ENCODE data around the gene PDE4B. TPM values are rescaled to one million over a fixed set of nuclear protein-coding genes. Genes with fewer than 3 reads are reported as not detected.

PDE4B gene
- total RNA-seq, 4 donors from 2014 or later, result 3.7 to 16.6 (median 5.1) TPM

DNA sequence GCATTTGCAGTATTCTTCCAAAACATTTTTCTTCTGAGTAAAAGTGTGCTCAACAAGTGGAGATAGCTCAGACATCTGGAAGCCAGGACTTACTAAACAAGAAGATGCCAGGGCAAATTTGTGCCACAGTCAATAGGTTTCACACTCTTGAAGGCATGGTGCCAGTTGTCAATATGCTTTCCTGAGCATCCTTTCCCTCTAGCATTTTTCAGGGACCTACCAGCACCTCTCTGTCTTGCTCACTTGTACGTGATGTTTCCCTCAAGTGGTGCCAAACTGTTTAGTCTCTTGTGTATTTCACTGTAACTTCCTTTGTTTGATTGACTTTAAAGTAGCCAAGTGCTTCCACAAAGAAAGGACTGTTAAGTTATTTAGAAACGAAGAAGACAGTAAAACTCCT is 547.2 kb downstream of the PDE4B start:
- WGBS, result 24% methylated on average over 2 of the region's 2 CpGs
- no peaks in the 10 kb centered on the region for H3K27me3 ChIP-seq
- intact Hi-C loops (cut with DNase I), result no loop called here
- no peaks in the 10 kb centered on the region for H3K9me3 ChIP-seq
- H3K27ac ChIP-seq (replicated peaks in 1 of 4), result peak overlapping the region in 1 of 4 donors; percentile 46
- DNase-seq (ENCODE audit: extremely low spot score), result no peak
- H3K4me3 ChIP-seq, result no peak overlapping the region
- no peak for TF ChIP-seq EP300 (IDR thresholded peaks at IDR 0.05)
- TF ChIP-seq POLR2AphosphoS5 (IDR thresholded peaks at IDR 0.05), result peak in 1 of 2 donors; percentile 25
- H3K36me3 ChIP-seq, result no peaks in the 10 kb centered on the region
- peaks cover 25 to 37% (median 30%) of the 10 kb centered on the region in 4 donors for H3K4me1 ChIP-seq

DNA sequence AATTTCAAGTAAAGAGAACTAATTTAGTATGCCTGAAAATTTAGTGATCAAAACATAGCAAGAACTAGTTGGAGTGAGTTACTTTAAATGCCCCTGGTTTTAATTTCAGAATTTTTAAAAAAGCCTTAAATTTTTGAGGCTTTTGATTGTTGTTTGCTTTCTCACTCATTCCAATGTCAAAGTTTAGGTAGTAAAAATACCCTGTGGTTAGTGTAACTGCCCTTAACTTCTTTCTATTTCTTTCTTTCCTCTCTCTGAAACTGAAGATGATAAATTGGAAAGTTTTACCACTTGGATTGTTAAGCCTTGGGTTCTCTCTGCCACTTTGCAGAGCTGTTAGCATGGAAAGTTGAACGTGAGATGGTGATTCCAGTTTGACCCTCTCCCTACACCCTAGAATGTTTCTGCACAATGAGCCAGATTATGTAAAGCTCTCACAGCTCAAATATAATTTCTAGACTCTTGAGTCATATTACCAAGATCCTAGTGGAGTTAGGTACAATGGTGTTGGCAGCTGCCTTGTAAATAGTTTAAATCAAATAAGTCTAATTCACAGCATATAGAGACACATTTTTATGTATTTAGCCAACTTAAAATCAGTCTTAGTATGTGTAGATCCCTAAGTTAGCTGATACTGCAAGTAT is 548.9 kb downstream of the PDE4B start:
- 94% methylated on average over 1 of the region's 1 CpG for WGBS
- intact Hi-C loops (cut with DNase I), result no loop called here
- Histone ChIP-seq H3K27me3 (no peaks in the 10 kb centered on the region), H3K4me3 (no peak overlapping the region), H3K9me3 (no peaks in the 10 kb centered on the region), H3K4me1 (peaks cover 11 to 30% (median 21%) of the 10 kb centered on the region in 4 donors), H3K36me3 (no peaks in the 10 kb centered on the region), H3K27ac (replicated peaks in 1 of 4) (no peak overlapping the region)
- TF ChIP-seq POLR2AphosphoS5 (IDR thresholded peaks at IDR 0.05), result no peak
- TF ChIP-seq, protein P1, sequence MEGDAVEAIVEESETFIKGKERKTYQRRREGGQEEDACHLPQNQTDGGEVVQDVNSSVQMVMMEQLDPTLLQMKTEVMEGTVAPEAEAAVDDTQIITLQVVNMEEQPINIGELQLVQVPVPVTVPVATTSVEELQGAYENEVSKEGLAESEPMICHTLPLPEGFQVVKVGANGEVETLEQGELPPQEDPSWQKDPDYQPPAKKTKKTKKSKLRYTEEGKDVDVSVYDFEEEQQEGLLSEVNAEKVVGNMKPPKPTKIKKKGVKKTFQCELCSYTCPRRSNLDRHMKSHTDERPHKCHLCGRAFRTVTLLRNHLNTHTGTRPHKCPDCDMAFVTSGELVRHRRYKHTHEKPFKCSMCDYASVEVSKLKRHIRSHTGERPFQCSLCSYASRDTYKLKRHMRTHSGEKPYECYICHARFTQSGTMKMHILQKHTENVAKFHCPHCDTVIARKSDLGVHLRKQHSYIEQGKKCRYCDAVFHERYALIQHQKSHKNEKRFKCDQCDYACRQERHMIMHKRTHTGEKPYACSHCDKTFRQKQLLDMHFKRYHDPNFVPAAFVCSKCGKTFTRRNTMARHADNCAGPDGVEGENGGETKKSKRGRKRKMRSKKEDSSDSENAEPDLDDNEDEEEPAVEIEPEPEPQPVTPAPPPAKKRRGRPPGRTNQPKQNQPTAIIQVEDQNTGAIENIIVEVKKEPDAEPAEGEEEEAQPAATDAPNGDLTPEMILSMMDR (IDR thresholded peaks at IDR 0.05), result no peak
- TF ChIP-seq POLR2A (IDR thresholded peaks at IDR 0.05; ENCODE audit: low read depth), result no peak
- TF ChIP-seq EP300 (IDR thresholded peaks at IDR 0.05), result no peak
- no peak for DNase-seq (ENCODE audit: extremely low spot score)

DNA sequence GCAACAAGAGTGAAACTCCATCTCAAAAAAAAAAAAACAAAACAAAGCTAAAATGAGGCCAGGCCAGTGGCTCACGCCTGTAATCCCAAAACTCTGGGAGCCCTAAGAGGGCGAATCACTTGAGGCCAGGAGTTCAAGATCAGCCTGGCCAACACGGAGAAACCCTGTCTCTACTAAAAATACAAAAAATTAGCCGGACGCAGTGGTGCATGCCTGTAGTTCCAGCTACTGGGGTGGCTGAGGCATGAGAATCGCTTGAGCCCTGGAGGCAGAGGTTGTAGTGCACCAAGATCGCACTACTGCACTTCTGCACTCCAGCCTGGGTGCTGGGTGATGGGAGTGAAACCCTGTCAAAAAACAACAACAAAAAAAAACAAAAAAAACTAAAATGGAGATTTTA is 550.0 kb downstream of the PDE4B start:
- no peaks in the 10 kb centered on the region for H3K9me3 ChIP-seq
- 89% methylated on average over 7 of the region's 7 CpGs for WGBS
- H3K27me3 ChIP-seq, result no peaks in the 10 kb centered on the region
- no peaks in the 10 kb centered on the region for H3K36me3 ChIP-seq
- H3K4me3 ChIP-seq, result no peak overlapping the region
- H3K27ac ChIP-seq (replicated peaks in 1 of 4), result no peak overlapping the region
- intact Hi-C loops (cut with DNase I), result no loop called here
- no peak for DNase-seq (ENCODE audit: extremely low spot score)
- H3K4me1 ChIP-seq, result peaks cover 11 to 23% (median 15%) of the 10 kb centered on the region in 4 donors
- no peak for TF ChIP-seq EP300 (IDR thresholded peaks at IDR 0.05)
- TF ChIP-seq POLR2A (IDR thresholded peaks at IDR 0.05; ENCODE audit: low read depth), result no peak
- TF ChIP-seq POLR2AphosphoS5 (IDR thresholded peaks at IDR 0.05), result no peak
- TF ChIP-seq, protein P1 (IDR thresholded peaks at IDR 0.05), result no peak

DNA sequence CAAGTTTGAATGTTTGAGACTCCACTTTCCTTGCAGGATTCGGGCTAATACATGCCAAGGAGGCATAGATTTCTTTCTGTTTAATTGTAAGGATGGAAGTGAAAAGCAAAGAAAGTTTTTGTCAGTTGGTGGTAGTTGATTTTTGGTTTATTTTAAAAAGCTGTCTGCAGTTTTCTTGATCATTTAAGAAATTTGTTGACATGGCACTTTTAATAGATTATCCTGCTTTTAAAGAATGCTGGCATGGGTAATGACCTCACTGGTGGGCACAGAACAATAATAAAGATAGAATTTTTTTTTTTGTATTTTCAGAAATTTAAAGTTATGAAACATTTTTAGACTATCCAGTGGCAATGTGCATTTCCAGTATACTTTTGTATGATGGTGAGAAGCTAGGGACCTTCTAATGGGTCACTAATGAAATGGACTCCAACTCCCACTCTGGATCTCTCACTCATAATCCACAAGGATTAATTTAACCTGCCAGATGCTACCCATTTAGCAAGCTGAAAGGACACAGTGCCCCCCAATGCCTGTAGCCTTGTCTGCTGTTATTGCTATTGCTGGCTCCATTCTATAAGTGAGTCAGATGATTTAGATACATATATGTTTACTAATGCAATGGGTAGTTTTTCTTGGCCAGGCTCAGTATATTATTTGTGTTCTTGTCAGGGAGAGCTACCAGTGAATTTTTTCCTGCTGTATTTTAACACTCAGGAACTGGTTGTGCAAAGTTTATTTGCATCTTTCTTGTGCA is 551.1 kb downstream of the PDE4B start:
- TF ChIP-seq, protein P1 (IDR thresholded peaks at IDR 0.05), result no peak
- TF ChIP-seq POLR2AphosphoS5 (IDR thresholded peaks at IDR 0.05) (no peak), EP300 (IDR thresholded peaks at IDR 0.05) (no peak), POLR2A (IDR thresholded peaks at IDR 0.05; ENCODE audit: low read depth) (no peak)
- WGBS, result 83% methylated on average over 1 of the region's 1 CpG
- no peaks in the 10 kb centered on the region for H3K36me3 ChIP-seq
- H3K4me3 ChIP-seq, result no peak overlapping the region
- no peaks in the 10 kb centered on the region for H3K9me3 ChIP-seq
- H3K27ac ChIP-seq (replicated peaks in 1 of 4), result no peak overlapping the region
- H3K4me1 ChIP-seq, result peaks cover 11 to 23% (median 16%) of the 10 kb centered on the region in 4 donors
- H3K27me3 ChIP-seq, result no peaks in the 10 kb centered on the region
- no peak for DNase-seq (ENCODE audit: extremely low spot score)
- intact Hi-C loops (cut with DNase I), result no loop called here

DNA sequence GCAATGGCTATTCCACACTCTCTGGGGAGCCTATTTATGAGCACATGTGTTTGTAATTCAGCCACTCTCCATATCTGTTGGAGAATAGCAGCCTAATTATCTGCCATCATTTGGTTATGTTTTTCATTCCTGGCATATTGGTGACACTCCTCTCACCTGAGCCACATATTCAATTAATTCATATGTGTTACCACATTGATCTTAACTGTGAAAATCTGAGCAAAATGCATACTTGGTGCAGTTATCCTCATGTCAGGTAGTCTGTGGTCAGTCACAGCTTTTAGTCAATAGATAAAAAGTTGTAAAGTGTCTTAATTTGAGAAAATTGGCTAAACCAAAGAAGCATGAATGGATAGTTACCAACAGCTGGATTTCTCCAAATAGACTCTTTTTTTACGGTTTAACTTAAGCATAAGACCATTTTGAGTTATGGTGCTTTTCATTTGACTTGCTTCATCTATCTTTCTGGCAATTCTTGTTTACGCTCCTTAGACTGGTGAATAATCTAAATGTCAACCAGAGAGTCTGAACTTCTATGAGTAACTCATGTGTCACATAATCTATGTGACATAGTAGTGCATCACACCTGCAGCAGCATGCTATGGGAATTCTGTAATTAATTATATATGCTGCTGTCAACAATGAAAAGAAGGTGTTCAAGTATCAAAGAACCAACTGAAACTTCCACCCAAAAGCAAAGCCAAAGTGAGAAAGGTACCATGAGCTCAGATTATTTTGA is 553.5 kb downstream of the PDE4B start:
- intact Hi-C loops (cut with DNase I), result no loop called here
- no peak for DNase-seq (ENCODE audit: extremely low spot score)
- no peaks in the 10 kb centered on the region for H3K36me3 ChIP-seq
- no peak overlapping the region for H3K27ac ChIP-seq (replicated peaks in 1 of 4)
- no peak for TF ChIP-seq POLR2A (IDR thresholded peaks at IDR 0.05; ENCODE audit: low read depth)
- TF ChIP-seq, protein P1 (IDR thresholded peaks at IDR 0.05), result no peak
- no peak for TF ChIP-seq EP300 (IDR thresholded peaks at IDR 0.05)
- no peak for TF ChIP-seq POLR2AphosphoS5 (IDR thresholded peaks at IDR 0.05)
- no peak overlapping the region for H3K4me3 ChIP-seq
- H3K27me3 ChIP-seq, result no peaks in the 10 kb centered on the region
- 88% methylated on average over 2 of the region's 2 CpGs for WGBS
- H3K4me1 ChIP-seq, result peaks cover 24 to 36% (median 26%) of the 10 kb centered on the region in 4 donors
- H3K9me3 ChIP-seq, result no peaks in the 10 kb centered on the region

Data from esophagus muscularis mucosa (tissue), 4 donors.